ENCODE measurements around the gene P2RX1. TPM values are rescaled to one million over a fixed set of nuclear protein-coding genes. Genes with fewer than 3 reads are reported as not detected.
A peak's percentile ranks its signal among the peaks of the same experiment; 100 is the strongest.

The P2RX1 gene
- polyA plus RNA-seq, 3 donors, result 22.9 to 117 (median 33.8) TPM

DNA sequence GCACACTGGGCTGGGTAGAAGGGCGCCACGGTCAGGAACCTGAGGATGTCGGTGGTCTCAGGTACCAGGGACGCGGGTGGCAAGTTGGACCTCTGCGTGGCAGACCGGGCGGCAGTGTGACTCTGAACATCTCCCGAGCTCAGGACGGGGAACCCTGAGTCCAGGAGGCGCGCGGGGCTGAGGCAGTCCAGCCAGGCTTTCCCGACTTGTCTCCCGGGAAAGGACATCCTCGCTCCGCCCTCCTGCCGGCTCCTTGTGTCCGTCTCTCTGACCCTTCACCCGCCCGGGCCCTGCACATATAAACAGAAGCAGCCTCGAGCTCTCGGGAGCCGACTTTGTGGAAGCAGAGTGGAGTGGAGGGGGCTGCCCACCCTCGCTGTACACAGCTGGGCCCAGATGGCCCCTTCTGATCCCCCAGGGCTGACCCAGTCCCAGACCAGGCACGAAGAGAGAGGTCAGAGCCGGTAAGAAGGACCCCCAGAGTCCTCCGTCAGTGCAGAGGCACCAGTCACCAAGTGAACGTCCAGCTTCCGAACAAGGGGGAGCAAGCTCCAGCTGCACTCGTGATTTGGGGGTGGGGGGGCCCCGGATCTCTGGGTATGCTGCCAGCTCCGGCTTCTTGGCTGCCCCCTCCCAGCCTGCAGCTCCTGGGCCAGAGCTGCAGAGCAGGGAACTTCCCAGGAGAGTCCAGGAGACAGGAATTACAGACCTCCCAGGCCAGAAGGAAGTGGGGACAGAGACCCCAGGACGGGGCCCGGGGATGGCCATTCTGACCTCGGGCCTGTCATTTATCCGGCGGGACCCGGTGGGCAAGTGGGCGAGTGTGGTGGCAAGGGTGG, 8.5 kb upstream of the P2RX1 start:
- Histone ChIP-seq H3K27ac (ENCODE audit: low read depth in 1 of 2, low read length in 2 of 2) (no peak overlapping the region), H3K36me3 (replicated peaks in 1 of 2; ENCODE audit: control insufficient read depth in 1 of 2, insufficient read depth in 2 of 2, low read length in 2 of 2) (peaks cover 37 to 51% of the 10 kb centered on the region in 2 donors), H3K79me2 (ENCODE audit: insufficient read depth, low read length) (no peaks in the 10 kb centered on the region), H3K9ac (ENCODE audit: insufficient read depth, low read length, poor library complexity, severe bottlenecking) (no peak overlapping the region), H3K4me1 (ENCODE audit: control insufficient read depth in 1 of 2, insufficient read depth in 2 of 2, low read length in 2 of 2) (no peaks in the 10 kb centered on the region), H4K20me1 (ENCODE audit: insufficient read depth, low read length) (no peaks in the 10 kb centered on the region), H3K9me3 (replicated peaks in 1 of 2; ENCODE audit: control insufficient read depth in 1 of 2, insufficient read depth in 1 of 2, low read length in 2 of 2) (no peaks in the 10 kb centered on the region), H3K4me3 (replicated peaks in 1 of 3; ENCODE audit: low read depth in 2 of 3, low read length in 3 of 3) (no peak overlapping the region), H2AFZ (ENCODE audit: insufficient read depth, low read depth, low read length, poor library complexity, severe bottlenecking) (no peak overlapping the region), H3K4me2 (replicated peaks; ENCODE audit: extremely low read depth, low read length, poor library complexity, severe bottlenecking) (no peak overlapping the region), H3K27me3 (ENCODE audit: control insufficient read depth in 2 of 2, insufficient read depth in 2 of 2, low read length in 2 of 2) (no peaks in the 10 kb centered on the region)
- H3K27me3 Mint-ChIP-seq (ENCODE audit: low read depth in 3 of 3), result peaks cover 0 to 5% (median 3%) of the 10 kb centered on the region in 3 donors
- intact Hi-C loops (cut with micrococcal nuclease), result loop anchor here in 1 of 2 donors (5.0 kb wide), 1 partner anchor 88 kb away; no protein-coding TSS in a partner anchor
- peaks cover 36 to 55% of the 10 kb centered on the region in 2 donors for H3K36me3 Mint-ChIP-seq
- H3K27ac Mint-ChIP-seq, result peak overlapping the region in 1 of 7 donors; percentile 50
- peaks cover 0 to 3% (median 0%) of the 10 kb centered on the region in 7 donors for H3K9me3 Mint-ChIP-seq
- peaks cover 2% of the 10 kb centered on the region for H3K4me1 Mint-ChIP-seq
- no peak for DNase-seq
- H3K4me3 Mint-ChIP-seq, result no peak overlapping the region
- TF ChIP-seq, protein P1, sequence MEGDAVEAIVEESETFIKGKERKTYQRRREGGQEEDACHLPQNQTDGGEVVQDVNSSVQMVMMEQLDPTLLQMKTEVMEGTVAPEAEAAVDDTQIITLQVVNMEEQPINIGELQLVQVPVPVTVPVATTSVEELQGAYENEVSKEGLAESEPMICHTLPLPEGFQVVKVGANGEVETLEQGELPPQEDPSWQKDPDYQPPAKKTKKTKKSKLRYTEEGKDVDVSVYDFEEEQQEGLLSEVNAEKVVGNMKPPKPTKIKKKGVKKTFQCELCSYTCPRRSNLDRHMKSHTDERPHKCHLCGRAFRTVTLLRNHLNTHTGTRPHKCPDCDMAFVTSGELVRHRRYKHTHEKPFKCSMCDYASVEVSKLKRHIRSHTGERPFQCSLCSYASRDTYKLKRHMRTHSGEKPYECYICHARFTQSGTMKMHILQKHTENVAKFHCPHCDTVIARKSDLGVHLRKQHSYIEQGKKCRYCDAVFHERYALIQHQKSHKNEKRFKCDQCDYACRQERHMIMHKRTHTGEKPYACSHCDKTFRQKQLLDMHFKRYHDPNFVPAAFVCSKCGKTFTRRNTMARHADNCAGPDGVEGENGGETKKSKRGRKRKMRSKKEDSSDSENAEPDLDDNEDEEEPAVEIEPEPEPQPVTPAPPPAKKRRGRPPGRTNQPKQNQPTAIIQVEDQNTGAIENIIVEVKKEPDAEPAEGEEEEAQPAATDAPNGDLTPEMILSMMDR (IDR thresholded peaks at IDR 0.05), result no peak
- 91% methylated on average over 30 of the region's 40 CpGs for whole genome bisulfite sequencing (ENCODE audit: insufficient coverage)

- WGBS (ENCODE audit: insufficient coverage), result 95% methylated on average over 10 of the region's 18 CpGs
- peak overlapping the region in 2 of 7 donors; percentile 27 to 54 for H3K27ac Mint-ChIP-seq
These were observed 7.4 kb upstream of the P2RX1 start for GRCh38 chr17:3923466-3924190.

More at GRCh38 chr17:3923466-3924190, 7.4 kb upstream of the P2RX1 start:
- H3K4me2 ChIP-seq (replicated peaks; ENCODE audit: extremely low read depth, low read length, poor library complexity, severe bottlenecking), result no peak overlapping the region
- no peak overlapping the region for H2AFZ ChIP-seq (ENCODE audit: insufficient read depth, low read depth, low read length, poor library complexity, severe bottlenecking)
- intact Hi-C loops (cut with micrococcal nuclease), result no loop called here
- peaks cover 0 to 3% (median 0%) of the 10 kb centered on the region in 7 donors for H3K9me3 Mint-ChIP-seq
- H4K20me1 ChIP-seq (ENCODE audit: insufficient read depth, low read length), result no peaks in the 10 kb centered on the region
- no peak overlapping the region for H3K4me3 ChIP-seq (replicated peaks in 1 of 3; ENCODE audit: low read depth in 2 of 3, low read length in 3 of 3)
- peaks cover 32 to 44% of the 10 kb centered on the region in 2 donors for H3K36me3 Mint-ChIP-seq
- H3K27me3 Mint-ChIP-seq (ENCODE audit: low read depth in 3 of 3), result peaks cover 0 to 5% (median 3%) of the 10 kb centered on the region in 3 donors
- peaks cover 2% of the 10 kb centered on the region for H3K4me1 Mint-ChIP-seq
- H3K9me3 ChIP-seq (replicated peaks in 1 of 2; ENCODE audit: control insufficient read depth in 1 of 2, insufficient read depth in 1 of 2, low read length in 2 of 2), result no peaks in the 10 kb centered on the region
- H3K36me3 ChIP-seq (replicated peaks in 1 of 2; ENCODE audit: control insufficient read depth in 1 of 2, insufficient read depth in 2 of 2, low read length in 2 of 2), result peaks cover 28 to 40% of the 10 kb centered on the region in 2 donors
- H3K4me1 ChIP-seq (ENCODE audit: control insufficient read depth in 1 of 2, insufficient read depth in 2 of 2, low read length in 2 of 2), result peaks cover 5 to 7% of the 10 kb centered on the region in 2 donors
- TF ChIP-seq, protein P1 (IDR thresholded peaks at IDR 0.05), result no peak
- DNase-seq, result no peak
- H3K79me2 ChIP-seq (ENCODE audit: insufficient read depth, low read length), result no peaks in the 10 kb centered on the region
- H3K9ac ChIP-seq (ENCODE audit: insufficient read depth, low read length, poor library complexity, severe bottlenecking), result no peak overlapping the region
- H3K27ac ChIP-seq (ENCODE audit: low read depth in 1 of 2, low read length in 2 of 2), result no peak overlapping the region
- H3K4me3 Mint-ChIP-seq, result no peak overlapping the region
- no peaks in the 10 kb centered on the region for H3K27me3 ChIP-seq (ENCODE audit: control insufficient read depth in 2 of 2, insufficient read depth in 2 of 2, low read length in 2 of 2)

All from CD14-positive monocyte (primary cell).